SK-N-SH treated with all-trans-retinoic acid at 6 μM for 48 hours (cell line): ENCODE measurements around the gene GRIK1.

Experiments
- ATAC-seq: fragments of 200-7000 bp; cut with Tn5 transposase; 3 replicates; pipeline ENCODE4 v1.9.1; 2020; ENCODE audit warnings: mild to moderate bottlenecking, moderate library complexity
- ARNTL ChIP-seq: fragments of 450-650 bp; formaldehyde crosslinking; IDR thresholded peaks from 2 replicates; pipeline ENCODE4 v1.5.0; 2020; ENCODE audit warnings: low read depth, mild to moderate bottlenecking, moderate library complexity, borderline replicate concordance
- BACH2 ChIP-seq: fragments of 250-450 bp; sonication (Bioruptor Pico); IDR thresholded peaks from 2 replicates; pipeline ENCODE4 v1.9.0; 2021; ENCODE audit warnings: mild to moderate bottlenecking, borderline replicate concordance
- CSDC2 ChIP-seq: fragments of 250-450 bp; sonication (Bioruptor Pico); IDR thresholded peaks from 2 replicates; pipeline ENCODE4 v1.5.0; 2020; ENCODE audit warnings: mild to moderate bottlenecking, moderate library complexity
- ESRRG ChIP-seq: fragments of 250-450 bp; sonication (Bioruptor Pico); IDR thresholded peaks from 2 replicates; pipeline ENCODE4 v1.6.1; 2021; ENCODE audit warnings: mild to moderate bottlenecking
- GLIS3 ChIP-seq: fragments of 250-450 bp; sonication (Bioruptor Pico); IDR thresholded peaks from 2 replicates; pipeline ENCODE4 v1.5.0; 2020; ENCODE audit warnings: mild to moderate bottlenecking, moderate library complexity
- ISL1 ChIP-seq: fragments of 250-450 bp; sonication (Bioruptor Pico); IDR thresholded peaks from 2 replicates; pipeline ENCODE4 v2.1.2; 2022; ENCODE audit warnings: mild to moderate bottlenecking, moderate library complexity
- OSR1 ChIP-seq: fragments of 250-450 bp; sonication (Bioruptor Pico); IDR thresholded peaks from 2 replicates; pipeline ENCODE4 v1.8.0; 2022; ENCODE audit warnings: moderate library complexity, mild to moderate bottlenecking, inconsistent platforms
- POU6F1 ChIP-seq: fragments of 250-450 bp; sonication (Bioruptor Pico); IDR thresholded peaks from 2 replicates; pipeline ENCODE4 v1.8.0; 2021; ENCODE audit warnings: low read depth, mild to moderate bottlenecking, moderate library complexity, borderline replicate concordance
- PPARA ChIP-seq: fragments of 250-450 bp; sonication (Bioruptor Pico); IDR thresholded peaks from 2 replicates; pipeline ENCODE4 v1.5.0; 2020; ENCODE audit warnings: mild to moderate bottlenecking, borderline replicate concordance
- RARB ChIP-seq: fragments of 250-450 bp; sonication (Bioruptor Pico); IDR thresholded peaks from 2 replicates; pipeline ENCODE4 v1.8.0; 2021; ENCODE audit warnings: mild to moderate bottlenecking, moderate library complexity
- SNAI2 ChIP-seq: fragments of 250-450 bp; sonication (Bioruptor Pico); IDR thresholded peaks from 2 replicates; pipeline ENCODE4 v1.5.0; 2020; ENCODE audit warnings: mild to moderate bottlenecking, moderate library complexity
- TCF4 ChIP-seq: fragments of 250-450 bp; sonication (Bioruptor Pico); IDR thresholded peaks from 2 replicates; pipeline ENCODE4 v1.8.0; 2021; ENCODE audit warnings: mild to moderate bottlenecking, moderate library complexity, borderline replicate concordance
- TOX ChIP-seq: fragments of 250-450 bp; sonication (Bioruptor Pico); IDR thresholded peaks from 2 replicates; pipeline ENCODE4 v1.8.0; 2021; ENCODE audit warnings: mild to moderate bottlenecking, moderate library complexity, borderline replicate concordance
- ZC3H10 ChIP-seq: fragments of 250-450 bp; sonication (Bioruptor Pico); IDR thresholded peaks from 2 replicates; pipeline ENCODE4 v1.5.1; 2021; ENCODE audit warnings: mild to moderate bottlenecking, moderate library complexity
- ZFP3 ChIP-seq: fragments of 250-450 bp; sonication (Bioruptor Pico); IDR thresholded peaks from 2 replicates; pipeline ENCODE4 v1.5.0; 2020; ENCODE audit warnings: mild to moderate bottlenecking, moderate library complexity
- ZFP30 ChIP-seq: fragments of 450-650 bp; formaldehyde crosslinking; IDR thresholded peaks from 2 replicates; pipeline ENCODE4 v1.5.0; 2022; ENCODE audit warnings: mild to moderate bottlenecking, moderate library complexity
- ZNF565 ChIP-seq: fragments of 450-650 bp; formaldehyde crosslinking; conservative IDR thresholded peaks from 2 replicates; pipeline ENCODE4 v1.5.0; 2020; ENCODE audit warnings: low read depth, mild to moderate bottlenecking, moderate library complexity
- ZNF70 ChIP-seq: fragments of 450-650 bp; formaldehyde crosslinking; IDR thresholded peaks from 2 replicates; pipeline ENCODE4 v1.5.0; 2020; ENCODE audit warnings: mild to moderate bottlenecking, moderate library complexity
- ZNF8 ChIP-seq: fragments of 450-650 bp; formaldehyde crosslinking; IDR thresholded peaks from 2 replicates; pipeline ENCODE4 v1.5.0; 2020; ENCODE audit warnings: mild to moderate bottlenecking, moderate library complexity
- TF ChIP-seq, protein P1 (sequence below): fragments of 250-450 bp; sonication (Bioruptor Pico); IDR thresholded peaks from 2 replicates; pipeline ENCODE4 v1.5.1; 2021; ENCODE audit warnings: mild to moderate bottlenecking, moderate library complexity
- TF ChIP-seq, protein P2 (sequence below): fragments of 250-450 bp; sonication (Bioruptor Pico); IDR thresholded peaks from 2 replicates; pipeline ENCODE4 v1.5.0; 2020; ENCODE audit warnings: mild to moderate bottlenecking, moderate library complexity
- TF ChIP-seq, protein P3 (sequence below): fragments of 250-450 bp; sonication (Bioruptor Pico); IDR thresholded peaks from 2 replicates; pipeline ENCODE4 v1.5.1; 2020; ENCODE audit warnings: low read depth, mild to moderate bottlenecking, moderate library complexity

GRIK1 gene

DNA sequence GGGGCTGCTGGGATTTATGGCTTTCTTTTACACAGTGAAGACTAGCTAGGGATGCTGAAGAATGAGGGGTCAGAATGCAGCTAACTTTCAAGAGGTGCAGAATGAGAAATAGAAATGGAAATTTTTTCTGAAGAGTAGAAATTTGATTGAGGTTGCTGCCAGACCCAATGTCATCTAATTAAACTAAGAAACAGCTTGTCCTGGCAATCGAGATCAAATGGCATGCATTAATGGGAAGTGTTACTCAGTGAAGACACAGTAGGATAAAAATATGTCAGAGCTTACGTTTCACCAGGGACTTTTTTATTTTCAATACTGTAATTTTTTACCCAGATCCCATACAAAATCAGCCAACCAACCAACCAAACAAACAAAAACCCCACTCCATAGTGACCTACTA lies 306.0 kb downstream of the GRIK1 start:
- ATAC-seq: no peak
- TF ChIP-seq TOX: no peak
- no peak for TF ChIP-seq ESRRG

DNA sequence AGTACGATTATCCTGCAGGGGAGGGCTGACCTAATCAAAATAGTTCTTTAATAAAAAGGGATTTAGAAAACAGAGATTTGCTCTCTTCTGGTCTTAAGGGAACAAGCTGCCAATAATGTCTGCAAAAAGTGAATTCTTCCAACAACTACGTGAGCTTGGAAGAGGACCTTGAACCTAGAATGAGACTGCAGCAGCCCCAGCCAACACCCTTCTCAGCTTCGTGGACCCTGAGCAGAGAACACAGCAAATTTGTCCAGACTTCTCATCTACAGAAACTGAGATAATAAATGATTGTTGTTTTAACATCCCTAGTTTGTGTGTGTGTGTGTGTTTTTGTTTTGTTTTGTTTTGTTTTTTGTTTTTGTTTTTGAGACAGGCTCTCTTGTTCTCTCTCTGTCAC lies 309.4 kb downstream of the GRIK1 start:
- TF ChIP-seq ZC3H10 (CRISPR knock-in tag): no peak
- TF ChIP-seq, protein P1, sequence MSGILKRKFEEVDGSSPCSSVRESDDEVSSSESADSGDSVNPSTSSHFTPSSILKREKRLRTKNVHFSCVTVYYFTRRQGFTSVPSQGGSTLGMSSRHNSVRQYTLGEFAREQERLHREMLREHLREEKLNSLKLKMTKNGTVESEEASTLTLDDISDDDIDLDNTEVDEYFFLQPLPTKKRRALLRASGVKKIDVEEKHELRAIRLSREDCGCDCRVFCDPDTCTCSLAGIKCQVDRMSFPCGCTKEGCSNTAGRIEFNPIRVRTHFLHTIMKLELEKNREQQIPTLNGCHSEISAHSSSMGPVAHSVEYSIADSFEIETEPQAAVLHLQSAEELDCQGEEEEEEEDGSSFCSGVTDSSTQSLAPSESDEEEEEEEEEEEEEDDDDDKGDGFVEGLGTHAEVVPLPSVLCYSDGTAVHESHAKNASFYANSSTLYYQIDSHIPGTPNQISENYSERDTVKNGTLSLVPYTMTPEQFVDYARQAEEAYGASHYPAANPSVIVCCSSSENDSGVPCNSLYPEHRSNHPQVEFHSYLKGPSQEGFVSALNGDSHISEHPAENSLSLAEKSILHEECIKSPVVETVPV (CRISPR knock-in tag): no peak
- no peak for TF ChIP-seq ARNTL (CRISPR knock-in tag)
- no peak for TF ChIP-seq TCF4 (CRISPR knock-in tag)
- no peak for TF ChIP-seq GLIS3 (CRISPR knock-in tag)
- TF ChIP-seq ZNF8 (CRISPR knock-in tag): no peak
- TF ChIP-seq ZNF565: no peak
- no peak for TF ChIP-seq POU6F1 (CRISPR knock-in tag)
- TF ChIP-seq OSR1 (CRISPR knock-in tag): no peak
- TF ChIP-seq ZNF70 (CRISPR knock-in tag): no peak
- TF ChIP-seq CSDC2 (CRISPR knock-in tag): no peak
- no peak for TF ChIP-seq SNAI2 (CRISPR knock-in tag)
- TF ChIP-seq, protein P2, sequence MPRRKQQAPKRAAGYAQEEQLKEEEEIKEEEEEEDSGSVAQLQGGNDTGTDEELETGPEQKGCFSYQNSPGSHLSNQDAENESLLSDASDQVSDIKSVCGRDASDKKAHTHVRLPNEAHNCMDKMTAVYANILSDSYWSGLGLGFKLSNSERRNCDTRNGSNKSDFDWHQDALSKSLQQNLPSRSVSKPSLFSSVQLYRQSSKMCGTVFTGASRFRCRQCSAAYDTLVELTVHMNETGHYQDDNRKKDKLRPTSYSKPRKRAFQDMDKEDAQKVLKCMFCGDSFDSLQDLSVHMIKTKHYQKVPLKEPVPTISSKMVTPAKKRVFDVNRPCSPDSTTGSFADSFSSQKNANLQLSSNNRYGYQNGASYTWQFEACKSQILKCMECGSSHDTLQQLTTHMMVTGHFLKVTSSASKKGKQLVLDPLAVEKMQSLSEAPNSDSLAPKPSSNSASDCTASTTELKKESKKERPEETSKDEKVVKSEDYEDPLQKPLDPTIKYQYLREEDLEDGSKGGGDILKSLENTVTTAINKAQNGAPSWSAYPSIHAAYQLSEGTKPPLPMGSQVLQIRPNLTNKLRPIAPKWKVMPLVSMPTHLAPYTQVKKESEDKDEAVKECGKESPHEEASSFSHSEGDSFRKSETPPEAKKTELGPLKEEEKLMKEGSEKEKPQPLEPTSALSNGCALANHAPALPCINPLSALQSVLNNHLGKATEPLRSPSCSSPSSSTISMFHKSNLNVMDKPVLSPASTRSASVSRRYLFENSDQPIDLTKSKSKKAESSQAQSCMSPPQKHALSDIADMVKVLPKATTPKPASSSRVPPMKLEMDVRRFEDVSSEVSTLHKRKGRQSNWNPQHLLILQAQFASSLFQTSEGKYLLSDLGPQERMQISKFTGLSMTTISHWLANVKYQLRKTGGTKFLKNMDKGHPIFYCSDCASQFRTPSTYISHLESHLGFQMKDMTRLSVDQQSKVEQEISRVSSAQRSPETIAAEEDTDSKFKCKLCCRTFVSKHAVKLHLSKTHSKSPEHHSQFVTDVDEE (CRISPR knock-in tag): no peak
- TF ChIP-seq RARB: no peak
- no peak for TF ChIP-seq ESRRG
- TF ChIP-seq ISL1 (CRISPR knock-in tag): no peak
- no peak for TF ChIP-seq PPARA (CRISPR knock-in tag)
- no peak for TF ChIP-seq BACH2 (CRISPR knock-in tag)
- ATAC-seq: no peak

DNA sequence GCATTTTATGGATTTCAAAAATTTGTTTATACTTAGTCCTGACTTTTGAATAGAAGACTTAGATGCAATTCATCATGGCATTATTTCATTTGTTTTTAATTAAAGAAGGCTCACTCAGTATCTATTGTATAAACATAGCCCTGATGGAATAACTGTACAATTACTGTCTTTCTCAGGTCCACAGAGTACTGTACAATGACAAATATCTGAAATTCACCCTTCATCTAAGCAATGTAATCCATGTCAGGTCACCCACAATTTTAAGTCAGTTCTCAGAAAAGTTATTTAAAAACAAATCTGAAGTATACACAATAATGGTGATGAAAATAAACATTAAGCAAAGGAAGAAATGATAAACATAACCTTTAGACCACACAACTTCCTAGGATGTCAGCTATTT lies 311.9 kb downstream of the GRIK1 start:
- ATAC-seq: no peak
- TF ChIP-seq ZNF565 (no peak), ISL1 (CRISPR knock-in tag) (no peak), ZC3H10 (CRISPR knock-in tag) (no peak), ZFP3 (CRISPR knock-in tag) (no peak), TOX (no peak), PPARA (CRISPR knock-in tag) (no peak), ZNF8 (CRISPR knock-in tag) (no peak), SNAI2 (CRISPR knock-in tag) (no peak), RARB (no peak), ZFP30 (CRISPR knock-in tag) (no peak), ARNTL (CRISPR knock-in tag) (no peak), TCF4 (CRISPR knock-in tag) (no peak), POU6F1 (CRISPR knock-in tag) (no peak), ESRRG (no peak), BACH2 (CRISPR knock-in tag) (no peak)
- TF ChIP-seq, protein P2 (CRISPR knock-in tag): no peak
- TF ChIP-seq, protein P3, sequence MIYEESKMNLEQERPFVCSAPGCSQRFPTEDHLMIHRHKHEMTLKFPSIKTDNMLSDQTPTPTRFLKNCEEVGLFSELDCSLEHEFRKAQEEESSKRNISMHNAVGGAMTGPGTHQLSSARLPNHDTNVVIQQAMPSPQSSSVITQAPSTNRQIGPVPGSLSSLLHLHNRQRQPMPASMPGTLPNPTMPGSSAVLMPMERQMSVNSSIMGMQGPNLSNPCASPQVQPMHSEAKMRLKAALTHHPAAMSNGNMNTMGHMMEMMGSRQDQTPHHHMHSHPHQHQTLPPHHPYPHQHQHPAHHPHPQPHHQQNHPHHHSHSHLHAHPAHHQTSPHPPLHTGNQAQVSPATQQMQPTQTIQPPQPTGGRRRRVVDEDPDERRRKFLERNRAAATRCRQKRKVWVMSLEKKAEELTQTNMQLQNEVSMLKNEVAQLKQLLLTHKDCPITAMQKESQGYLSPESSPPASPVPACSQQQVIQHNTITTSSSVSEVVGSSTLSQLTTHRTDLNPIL: no peak
